H4 (cell line): ENCODE data around the gene GNL3L. TPM values are rescaled to one million over a fixed set of nuclear protein-coding genes. Genes with fewer than 3 reads are reported as not detected.
"Not testable (repeated sequence)": the region's sequence is repeated elsewhere in the genome, so short reads cannot be mapped to it uniquely, and the experiment has no call there.

Experiments used
- DNase-seq: peaks from one replicate; pipeline ENCODE4 v3.0.0-alpha.2; 2015; ENCODE audit warnings: low spot score
- total RNA-seq: library from RNA; depleted of rRNA; stranded (reverse); fragments of >200 nt; shearing (Covaris generic); gene quantifications from 2 replicates; pipeline ENCODE4 v1.2.3, GENCODE V29; 2014; rRNA removed

The GNL3L gene
- total RNA-seq, 1 experiment from 2014 or later = 42.2 TPM

DNA sequence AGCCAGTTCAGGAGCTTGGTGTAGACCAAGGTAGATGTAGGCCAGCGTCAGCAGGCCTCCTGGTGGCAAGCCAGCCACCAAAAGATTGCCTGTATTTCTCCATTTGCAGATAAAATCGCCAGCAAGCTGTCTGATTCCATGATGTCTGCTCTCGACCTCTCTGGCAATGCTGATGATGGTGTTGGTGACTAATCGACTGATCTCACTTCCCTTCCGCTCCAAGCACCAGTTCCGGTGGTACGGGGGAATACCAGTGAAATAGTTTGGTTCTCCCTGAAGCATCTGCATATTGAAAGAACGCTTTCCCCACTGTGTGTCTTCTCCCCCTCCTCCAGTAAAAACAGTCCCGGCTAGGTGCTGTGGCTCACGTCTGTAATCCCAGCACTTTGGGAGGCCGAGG, 30.4 kb downstream of the GNL3L start:
- no peak for DNase-seq

- no peak for DNase-seq
These were observed 31.6 kb downstream of the GNL3L start for GRCh38 chrX:54561622-54562021.

- DNase-seq = no peak
These were observed 34.9 kb downstream of the GNL3L start for GRCh38 chrX:54564936-54565335.

GRCh38 chrX:54570332-54570731, 40.3 kb downstream of the GNL3L start:
- no peak for DNase-seq

DNA sequence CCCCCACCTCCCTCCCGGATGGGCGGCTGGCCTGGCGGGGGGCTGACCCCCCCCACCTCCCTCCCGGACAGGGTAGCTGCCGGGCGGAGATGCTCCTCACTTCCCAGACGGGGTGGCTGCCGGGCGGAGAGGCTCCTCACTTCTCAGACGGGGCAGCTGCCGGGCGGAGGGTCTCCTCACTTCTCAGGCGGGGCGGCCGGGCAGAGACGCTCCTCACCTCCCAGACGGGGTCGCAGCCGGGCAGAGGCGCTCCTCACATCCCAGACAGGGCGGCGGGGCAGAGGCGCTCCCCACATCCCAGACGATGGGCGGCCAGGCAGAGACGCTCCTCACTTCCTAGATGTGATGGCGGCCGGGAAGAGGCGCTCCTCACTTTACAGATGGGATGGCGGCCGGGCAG, 42.6 kb downstream of the GNL3L start:
- not testable (repeated sequence) for DNase-seq

GRCh38 chrX:54597728-54598127, 67.7 kb downstream of the GNL3L start:
- no peak for DNase-seq

DNA sequence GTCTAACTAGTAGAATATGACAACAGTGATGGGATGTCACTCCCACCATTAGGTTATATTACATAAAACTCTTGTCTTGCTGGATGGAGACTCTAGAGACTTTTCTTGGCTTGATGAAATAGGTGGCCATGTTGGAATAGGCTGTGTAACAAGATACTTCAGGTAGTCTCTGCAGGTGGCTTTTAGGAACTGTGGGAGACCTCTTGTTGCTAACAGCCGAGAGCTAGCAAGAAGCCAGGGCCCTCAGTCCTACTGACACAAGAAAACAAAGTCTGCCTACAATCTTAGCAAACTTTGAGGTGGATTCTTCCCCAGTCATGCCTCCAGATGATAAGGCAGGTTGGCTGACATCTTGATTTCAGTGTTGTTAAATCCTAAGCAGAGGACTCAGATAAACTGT, 72.5 kb downstream of the GNL3L start:
- no peak for DNase-seq

Other genes starting within 250 kb of the GNL3L start
- gene WNK3, start 172.2 kb upstream of the GNL3L start, total RNA-seq = 0.37 and 0.58 TPM in 2 replicates
- 21.5 and 27.4 TPM in 2 replicates for gene TSR2, start 89.8 kb upstream of the GNL3L start, total RNA-seq
- gene FGD1, start 34.0 kb upstream of the GNL3L start, total RNA-seq = 2.6 and 4.1 TPM in 2 replicates